ENCODE results near the gene ENOX1. TPM values are rescaled to one million over a fixed set of nuclear protein-coding genes. Genes with fewer than 3 reads are reported as not detected.

ENOX1 gene
- polyA plus RNA-seq, 3 donors, result 0.04 TPM; not detected in 2

DNA sequence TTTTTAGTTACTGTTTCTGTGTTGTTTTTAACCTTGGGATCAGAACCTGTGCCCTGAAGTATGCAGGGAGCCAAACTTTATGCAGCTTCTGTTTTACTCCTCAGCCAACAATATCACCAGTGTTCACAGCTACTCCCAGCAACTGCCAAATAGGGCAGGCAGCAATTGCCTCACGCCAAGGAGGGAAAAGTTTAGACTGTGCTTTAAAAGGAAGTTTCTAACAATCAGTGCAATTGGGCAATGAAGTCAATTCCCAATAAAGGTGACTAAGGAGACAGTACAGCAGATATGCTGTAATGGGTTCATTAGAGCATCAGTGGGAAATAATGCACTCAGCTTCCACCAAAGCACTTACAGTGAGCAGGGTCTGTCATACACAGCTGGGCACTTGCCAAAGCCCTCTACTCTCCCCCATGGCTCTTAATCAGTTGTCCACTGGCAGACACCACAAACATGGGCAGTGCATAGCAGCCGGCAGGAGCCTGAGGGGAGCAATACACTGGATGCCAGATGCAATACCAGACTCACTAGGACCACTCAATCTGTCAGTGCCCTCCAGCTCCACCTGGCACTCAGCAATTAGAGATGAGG, 19.3 kb downstream of the ENOX1 start:
- H3K27ac ChIP-seq (ENCODE audit: low read depth in 1 of 2, low read length in 2 of 2), result no peak overlapping the region
- no peak overlapping the region for H3K9ac ChIP-seq (ENCODE audit: insufficient read depth, low read length, poor library complexity, severe bottlenecking)
- DNase-seq, result no peak
- H3K4me1 Mint-ChIP-seq, result peaks cover 3% of the 10 kb centered on the region
- H3K27me3 Mint-ChIP-seq (ENCODE audit: low read depth in 3 of 3), result peaks cover under 1 to 7% (median 3%) of the 10 kb centered on the region in 3 donors
- no peaks in the 10 kb centered on the region for H4K20me1 ChIP-seq (ENCODE audit: insufficient read depth, low read length)
- no peaks in the 10 kb centered on the region for H3K79me2 ChIP-seq (ENCODE audit: insufficient read depth, low read length)
- H3K36me3 Mint-ChIP-seq, result no peaks in the 10 kb centered on the region
- H2AFZ ChIP-seq (ENCODE audit: insufficient read depth, low read depth, low read length, poor library complexity, severe bottlenecking), result no peak overlapping the region
- no peak overlapping the region for H3K4me3 Mint-ChIP-seq
- peaks cover 3 to 4% of the 10 kb centered on the region in 2 donors for H3K4me1 ChIP-seq (ENCODE audit: control insufficient read depth in 1 of 2, insufficient read depth in 2 of 2, low read length in 2 of 2)
- no CpG with 5 or more reads among the region's 2 CpGs for WGBS (ENCODE audit: insufficient coverage)
- H3K4me2 ChIP-seq (replicated peaks; ENCODE audit: extremely low read depth, low read length, poor library complexity, severe bottlenecking), result no peak overlapping the region
- TF ChIP-seq CTCF (IDR thresholded peaks at IDR 0.05), result no peak
- no peak overlapping the region for H3K4me3 ChIP-seq (replicated peaks in 1 of 3; ENCODE audit: low read depth in 2 of 3, low read length in 3 of 3)
- intact Hi-C loops (cut with micrococcal nuclease), result no loop called here
- H3K9me3 Mint-ChIP-seq, result peaks cover 0 to 2% (median 0%) of the 10 kb centered on the region in 7 donors
- no peaks in the 10 kb centered on the region for H3K36me3 ChIP-seq (replicated peaks in 1 of 2; ENCODE audit: control insufficient read depth in 1 of 2, insufficient read depth in 2 of 2, low read length in 2 of 2)
- H3K27me3 ChIP-seq (ENCODE audit: control insufficient read depth in 2 of 2, insufficient read depth in 2 of 2, low read length in 2 of 2), result no peaks in the 10 kb centered on the region
- no peak overlapping the region for H3K27ac Mint-ChIP-seq
- H3K9me3 ChIP-seq (replicated peaks in 1 of 2; ENCODE audit: control insufficient read depth in 1 of 2, insufficient read depth in 1 of 2, low read length in 2 of 2), result no peaks in the 10 kb centered on the region

GRCh38 chr13:43766725-43767124, 20.0 kb downstream of the ENOX1 start:
- no peak for DNase-seq
- TF ChIP-seq CTCF (IDR thresholded peaks at IDR 0.05), result no peak
- Histone ChIP-seq H2AFZ (ENCODE audit: insufficient read depth, low read depth, low read length, poor library complexity, severe bottlenecking) (no peak overlapping the region), H3K4me2 (replicated peaks; ENCODE audit: extremely low read depth, low read length, poor library complexity, severe bottlenecking) (no peak overlapping the region), H3K4me3 (replicated peaks in 1 of 3; ENCODE audit: low read depth in 2 of 3, low read length in 3 of 3) (no peak overlapping the region), H4K20me1 (ENCODE audit: insufficient read depth, low read length) (no peaks in the 10 kb centered on the region), H3K4me1 (ENCODE audit: control insufficient read depth in 1 of 2, insufficient read depth in 2 of 2, low read length in 2 of 2) (peaks cover 3 to 4% of the 10 kb centered on the region in 2 donors), H3K27me3 (ENCODE audit: control insufficient read depth in 2 of 2, insufficient read depth in 2 of 2, low read length in 2 of 2) (no peaks in the 10 kb centered on the region), H3K9ac (ENCODE audit: insufficient read depth, low read length, poor library complexity, severe bottlenecking) (no peak overlapping the region), H3K27ac (ENCODE audit: low read depth in 1 of 2, low read length in 2 of 2) (no peak overlapping the region), H3K36me3 (replicated peaks in 1 of 2; ENCODE audit: control insufficient read depth in 1 of 2, insufficient read depth in 2 of 2, low read length in 2 of 2) (no peaks in the 10 kb centered on the region), H3K79me2 (ENCODE audit: insufficient read depth, low read length) (no peaks in the 10 kb centered on the region), H3K9me3 (replicated peaks in 1 of 2; ENCODE audit: control insufficient read depth in 1 of 2, insufficient read depth in 1 of 2, low read length in 2 of 2) (no peaks in the 10 kb centered on the region)
- Mint-ChIP-seq H3K9me3 (peaks cover 0 to 2% (median 0%) of the 10 kb centered on the region in 7 donors), H3K4me3 (no peak overlapping the region), H3K27me3 (ENCODE audit: low read depth in 3 of 3) (peaks cover 0 to 7% (median 3%) of the 10 kb centered on the region in 3 donors), H3K36me3 (no peaks in the 10 kb centered on the region), H3K4me1 (peaks cover 3% of the 10 kb centered on the region), H3K27ac (no peak overlapping the region)
- intact Hi-C loops (cut with micrococcal nuclease), result no loop called here
- WGBS (ENCODE audit: insufficient coverage), result 90% methylated on average over 2 of the region's 5 CpGs
